ENCODE measurements around the gene ZNF683. TPM values are rescaled to one million over a fixed set of nuclear protein-coding genes. Genes with fewer than 3 reads are reported as not detected.
"Not testable (repeated sequence)": the region's sequence is repeated elsewhere in the genome, so short reads cannot be mapped to it uniquely, and the experiment has no call there.

The ZNF683 gene
- total RNA-seq, 2 donors from 2014 or later = not detected

GRCh38 chr1:26336477-26337205 is 35.9 kb downstream of the ZNF683 start:
- Mint-ChIP-seq H3K4me1 (peaks cover 7% of the 10 kb centered on the region), H3K9me3 (no peaks in the 10 kb centered on the region), H3K4me3 (peak overlapping the region; percentile 90), H3K27ac (no peak overlapping the region), H3K36me3 (ENCODE audit: low read depth) (no peaks in the 10 kb centered on the region), H3K27me3 (ENCODE audit: insufficient read depth) (peaks cover 23% of the 10 kb centered on the region)
- Histone ChIP-seq H3K4me3 (ENCODE audit: low read length) (peak overlapping the region; percentile 88), H3K9me3 (ENCODE audit: control insufficient read depth, low read length) (no peaks in the 10 kb centered on the region), H3K4me1 (ENCODE audit: control insufficient read depth, insufficient read depth, low read length) (no peaks in the 10 kb centered on the region), H3K36me3 (ENCODE audit: control insufficient read depth, insufficient read depth, low read length) (no peaks in the 10 kb centered on the region), H3K27me3 (ENCODE audit: control insufficient read depth, insufficient read depth, low read length, poor library complexity, severe bottlenecking) (peaks cover 13% of the 10 kb centered on the region), H3K9ac (ENCODE audit: extremely low read depth, low read length, poor library complexity, severe bottlenecking) (no peak overlapping the region), H3K27ac (ENCODE audit: low read depth, low read length) (no peak overlapping the region)
- TF ChIP-seq, protein P1, sequence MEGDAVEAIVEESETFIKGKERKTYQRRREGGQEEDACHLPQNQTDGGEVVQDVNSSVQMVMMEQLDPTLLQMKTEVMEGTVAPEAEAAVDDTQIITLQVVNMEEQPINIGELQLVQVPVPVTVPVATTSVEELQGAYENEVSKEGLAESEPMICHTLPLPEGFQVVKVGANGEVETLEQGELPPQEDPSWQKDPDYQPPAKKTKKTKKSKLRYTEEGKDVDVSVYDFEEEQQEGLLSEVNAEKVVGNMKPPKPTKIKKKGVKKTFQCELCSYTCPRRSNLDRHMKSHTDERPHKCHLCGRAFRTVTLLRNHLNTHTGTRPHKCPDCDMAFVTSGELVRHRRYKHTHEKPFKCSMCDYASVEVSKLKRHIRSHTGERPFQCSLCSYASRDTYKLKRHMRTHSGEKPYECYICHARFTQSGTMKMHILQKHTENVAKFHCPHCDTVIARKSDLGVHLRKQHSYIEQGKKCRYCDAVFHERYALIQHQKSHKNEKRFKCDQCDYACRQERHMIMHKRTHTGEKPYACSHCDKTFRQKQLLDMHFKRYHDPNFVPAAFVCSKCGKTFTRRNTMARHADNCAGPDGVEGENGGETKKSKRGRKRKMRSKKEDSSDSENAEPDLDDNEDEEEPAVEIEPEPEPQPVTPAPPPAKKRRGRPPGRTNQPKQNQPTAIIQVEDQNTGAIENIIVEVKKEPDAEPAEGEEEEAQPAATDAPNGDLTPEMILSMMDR (conservative IDR thresholded peaks at IDR 0.05) = no peak
- peak; percentile 98 for DNase-seq
- 17 to 34% methylated on average over 11 to 52 of the region's 52 CpGs for WGBS, 2 experiments (ENCODE audit: insufficient coverage in 1 of 2, insufficient read length in 1 of 2)

GRCh38 chr1:26335774-26336476 is 36.6 kb downstream of the ZNF683 start:
- 2% methylated on average over 25 to 41 of the region's 41 CpGs for WGBS, 2 experiments (ENCODE audit: insufficient coverage in 1 of 2, insufficient read length in 1 of 2)
- H3K27ac ChIP-seq (ENCODE audit: low read depth, low read length) = no peak overlapping the region

GRCh38 chr1:26333312-26333711 is 39.2 kb downstream of the ZNF683 start:
- DNase-seq; H3K27ac Mint-ChIP-seq; H3K27ac ChIP-seq (ENCODE audit: low read depth, low read length); H3K9ac ChIP-seq (ENCODE audit: extremely low read depth, low read length, poor library complexity, severe bottlenecking); H3K36me3 ChIP-seq (ENCODE audit: control insufficient read depth, insufficient read depth, low read length); H3K4me1 ChIP-seq (ENCODE audit: control insufficient read depth, insufficient read depth, low read length); H3K4me1 Mint-ChIP-seq; H3K36me3 Mint-ChIP-seq (ENCODE audit: low read depth); H3K9me3 Mint-ChIP-seq; H3K4me3 Mint-ChIP-seq; H3K4me3 ChIP-seq (ENCODE audit: low read length); H3K9me3 ChIP-seq (ENCODE audit: control insufficient read depth, low read length): not testable (repeated sequence)
- 85 to 91% methylated on average over 8 of the region's 8 CpGs for WGBS, 2 experiments (ENCODE audit: insufficient coverage in 1 of 2, insufficient read length in 1 of 2)
- H3K27me3 ChIP-seq (ENCODE audit: control insufficient read depth, insufficient read depth, low read length, poor library complexity, severe bottlenecking) = peaks cover 13% of the 10 kb centered on the region
- H3K27me3 Mint-ChIP-seq (ENCODE audit: insufficient read depth) = peaks cover 18% of the 10 kb centered on the region

More at GRCh38 chr1:26335774-26336476, 36.6 kb downstream of the ZNF683 start:
- Histone ChIP-seq H3K4me1 (ENCODE audit: control insufficient read depth, insufficient read depth, low read length) (no peaks in the 10 kb centered on the region), H3K36me3 (ENCODE audit: control insufficient read depth, insufficient read depth, low read length) (no peaks in the 10 kb centered on the region), H3K9me3 (ENCODE audit: control insufficient read depth, low read length) (no peaks in the 10 kb centered on the region), H3K4me3 (ENCODE audit: low read length) (peak overlapping the region; percentile 88), H3K9ac (ENCODE audit: extremely low read depth, low read length, poor library complexity, severe bottlenecking) (peak overlapping the region; percentile 30), H3K27me3 (ENCODE audit: control insufficient read depth, insufficient read depth, low read length, poor library complexity, severe bottlenecking) (peaks cover 13% of the 10 kb centered on the region)
- H3K27ac Mint-ChIP-seq = peak overlapping the region; percentile 90
- peak overlapping the region; percentile 90 for H3K4me3 Mint-ChIP-seq
- H3K9me3 Mint-ChIP-seq = no peaks in the 10 kb centered on the region
- peaks cover 23% of the 10 kb centered on the region for H3K27me3 Mint-ChIP-seq (ENCODE audit: insufficient read depth)
- peaks cover 7% of the 10 kb centered on the region for H3K4me1 Mint-ChIP-seq
- no peak for DNase-seq
- TF ChIP-seq, protein P1 (conservative IDR thresholded peaks at IDR 0.05) = no peak
- peaks cover 6% of the 10 kb centered on the region for H3K36me3 Mint-ChIP-seq (ENCODE audit: low read depth)

Data from endodermal cell (in vitro differentiated cells).